ENCODE data around the gene ZNF582.

DNA sequence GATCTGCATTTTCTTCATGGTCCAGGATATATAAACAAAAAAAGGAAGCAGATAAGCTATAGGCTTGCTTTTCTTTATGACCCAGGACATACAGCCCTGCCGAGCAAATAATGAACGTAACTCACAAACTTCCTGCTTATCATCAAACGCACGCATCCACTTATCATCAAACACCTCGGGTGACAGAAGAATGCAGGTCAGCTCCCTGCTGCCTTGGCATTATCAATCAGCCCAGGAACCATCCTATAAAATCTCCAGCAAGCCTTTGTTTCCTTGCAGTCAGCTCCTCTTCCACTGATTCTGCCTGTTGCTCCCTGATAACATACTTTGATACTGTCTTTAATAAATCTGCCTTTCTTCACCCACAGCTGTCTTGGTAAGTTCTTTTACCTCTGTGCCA, 5.5 kb upstream of the ZNF582 start:
- no peak for TF ChIP-seq POLR2A (IDR thresholded peaks at IDR 0.05)
- no peak for TF ChIP-seq CTCF (IDR thresholded peaks at IDR 0.05)
